GM19351 (cell line): ENCODE data around the gene FER1L5.
"Not testable (repeated sequence)": the region's sequence is repeated elsewhere in the genome, so short reads cannot be mapped to it uniquely, and the experiment has no call there.

Source experiments
- ATAC-seq: cut with Tn5 transposase; IDR thresholded peaks from one replicate; pipeline ENCODE4 v1.9.1; 2021; ENCODE audit warnings: mild to moderate bottlenecking, moderate library complexity; ENCODE audit not compliant: unreplicated experiment

Gene FER1L5

DNA sequence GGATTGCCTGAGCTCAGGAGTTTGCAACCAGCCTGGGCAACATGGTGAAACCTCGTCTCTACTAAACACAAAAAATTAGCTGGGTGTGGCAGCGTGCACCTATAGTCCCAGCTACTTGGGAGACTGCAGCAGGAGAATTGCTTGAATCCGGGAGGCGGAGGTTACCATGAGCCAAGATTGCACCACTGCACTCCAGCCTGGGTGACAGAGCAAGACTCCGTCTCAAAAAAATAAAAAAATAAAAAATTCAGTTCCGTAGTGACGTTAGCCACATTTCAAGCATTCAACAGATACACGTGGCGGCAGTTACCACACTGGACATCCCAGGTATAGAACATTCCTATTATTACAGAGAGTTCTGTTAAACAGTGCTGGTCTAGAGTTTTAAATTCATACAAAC is 8.9 kb upstream of the FER1L5 start:
- no peak for ATAC-seq

- ATAC-seq: no peak
Measured at GRCh38 chr2:96636551-96637171, 5.9 kb upstream of the FER1L5 start.

- peak; percentile 76 for ATAC-seq
Measured at GRCh38 chr2:96637385-96638143, 5.0 kb upstream of the FER1L5 start.

GRCh38 chr2:96638144-96639121 is 4.1 kb upstream of the FER1L5 start, which contains the start of gene KANSL3:
Gene KANSL3 (minus strand): TSS chr2:96638312. CDS start chr2:96637135, 1,177 bp downstream.
- peak; percentile 74 for ATAC-seq

DNA sequence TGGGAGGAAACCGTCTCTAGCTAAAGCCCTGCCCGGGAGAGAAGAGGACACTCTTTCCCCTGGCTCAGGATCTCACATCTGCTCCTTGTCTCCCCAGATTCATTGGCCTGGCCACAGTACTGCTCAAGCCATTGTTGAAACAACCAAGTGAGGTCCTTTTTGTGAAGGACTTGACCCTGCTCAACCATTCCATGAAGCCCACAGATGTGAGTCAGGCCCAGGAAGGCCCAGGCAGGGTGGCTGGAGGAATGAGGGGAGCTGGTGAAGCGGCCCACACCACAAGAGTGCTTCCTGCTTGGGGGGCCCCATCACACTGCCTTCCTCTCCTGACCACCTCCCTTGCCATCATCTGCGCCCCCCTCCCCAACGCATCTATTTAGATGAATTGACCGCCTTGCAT is 5.1 kb downstream of the FER1L5 start:
- no peak for ATAC-seq

GRCh38 chr2:96648306-96648930 is 5.9 kb downstream of the FER1L5 start:
- ATAC-seq: no peak

DNA sequence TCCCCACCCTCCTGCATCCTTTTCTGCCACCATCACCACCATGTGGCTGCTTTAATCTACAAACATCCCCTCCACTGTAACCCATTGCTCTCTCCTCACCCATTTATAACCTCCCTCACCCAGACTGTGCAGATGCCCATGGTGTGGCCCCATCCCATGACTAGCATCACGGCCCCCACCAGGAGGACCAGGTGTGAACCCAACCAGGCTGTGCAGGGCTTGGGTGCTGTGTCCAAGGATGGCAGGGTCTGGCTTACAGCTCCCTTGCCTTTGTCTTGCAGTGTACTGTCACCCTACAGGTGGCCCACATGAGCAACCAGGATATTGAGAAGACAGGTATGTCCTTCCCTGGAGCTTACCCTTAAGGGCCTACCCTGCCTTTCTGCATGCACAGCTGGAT is 6.8 kb downstream of the FER1L5 start:
- no peak for ATAC-seq

DNA sequence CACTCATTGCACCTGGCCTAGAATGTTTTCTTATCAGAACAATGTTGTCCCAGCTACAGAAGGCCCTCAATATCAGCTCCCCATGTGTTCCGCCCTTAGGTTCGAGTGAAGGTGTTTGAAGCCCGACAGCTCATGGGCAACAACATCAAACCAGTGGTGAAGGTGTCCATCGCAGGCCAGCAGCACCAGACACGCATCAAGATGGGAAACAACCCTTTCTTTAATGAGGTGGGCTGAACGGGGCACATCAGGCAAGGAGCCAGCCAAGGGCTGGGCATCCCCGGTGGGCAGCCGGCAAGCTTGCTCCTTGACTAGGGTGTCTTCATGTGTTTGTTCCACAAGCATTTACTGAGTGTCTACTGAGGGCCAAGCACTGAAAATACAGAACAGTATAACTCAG is 9.2 kb downstream of the FER1L5 start:
- ATAC-seq: no peak

DNA sequence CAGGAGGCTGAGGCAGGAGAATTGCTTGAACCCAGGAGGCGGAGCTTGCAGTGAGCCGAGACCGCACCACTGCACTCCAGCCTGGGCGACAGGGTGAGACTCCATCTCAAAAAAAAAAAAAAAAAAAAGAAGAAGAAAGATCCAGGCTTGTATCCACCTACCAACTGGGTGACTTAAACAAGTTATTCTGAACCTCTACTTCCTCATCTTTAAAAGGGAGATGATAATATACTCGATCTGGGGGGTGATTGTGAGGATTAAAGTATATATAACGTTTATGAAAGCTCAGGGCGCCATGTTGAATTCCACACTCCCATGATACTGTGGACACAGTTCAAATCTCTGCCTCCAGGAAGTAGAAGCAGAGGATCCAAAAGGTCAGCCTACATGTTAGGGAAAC is 12.2 kb downstream of the FER1L5 start:
- not testable (repeated sequence) for ATAC-seq

- no peak for ATAC-seq
Measured at GRCh38 chr2:96655526-96655925, 13.0 kb downstream of the FER1L5 start.

DNA sequence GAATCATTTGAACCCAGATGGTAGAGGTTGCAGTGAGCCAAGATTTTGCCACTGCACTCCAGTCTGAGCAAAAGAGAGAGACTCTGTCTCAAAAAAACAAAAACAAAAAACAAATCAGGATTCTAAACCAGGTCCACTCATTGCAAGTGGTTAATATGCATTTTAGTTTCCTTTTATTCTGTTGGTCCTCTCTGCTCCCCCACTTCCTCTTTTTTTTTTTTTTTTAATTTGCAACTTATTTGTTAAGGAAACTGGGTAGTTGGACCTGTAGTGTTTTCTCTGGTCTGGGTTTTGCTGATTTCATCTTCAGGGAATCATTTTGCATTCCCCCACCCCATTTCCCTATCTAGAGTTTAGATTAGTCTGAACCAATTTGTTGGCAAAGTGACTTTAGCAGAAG is 14.0 kb downstream of the FER1L5 start:
- no peak for ATAC-seq

GRCh38 chr2:96661324-96661723 is 18.8 kb downstream of the FER1L5 start:
- ATAC-seq: no peak

GRCh38 chr2:96662360-96662759 is 19.8 kb downstream of the FER1L5 start:
- no peak for ATAC-seq

- no peak for ATAC-seq
Measured at GRCh38 chr2:96663177-96663576, 20.6 kb downstream of the FER1L5 start.

GRCh38 chr2:96663829-96664228 is 21.3 kb downstream of the FER1L5 start:
- no peak for ATAC-seq

DNA sequence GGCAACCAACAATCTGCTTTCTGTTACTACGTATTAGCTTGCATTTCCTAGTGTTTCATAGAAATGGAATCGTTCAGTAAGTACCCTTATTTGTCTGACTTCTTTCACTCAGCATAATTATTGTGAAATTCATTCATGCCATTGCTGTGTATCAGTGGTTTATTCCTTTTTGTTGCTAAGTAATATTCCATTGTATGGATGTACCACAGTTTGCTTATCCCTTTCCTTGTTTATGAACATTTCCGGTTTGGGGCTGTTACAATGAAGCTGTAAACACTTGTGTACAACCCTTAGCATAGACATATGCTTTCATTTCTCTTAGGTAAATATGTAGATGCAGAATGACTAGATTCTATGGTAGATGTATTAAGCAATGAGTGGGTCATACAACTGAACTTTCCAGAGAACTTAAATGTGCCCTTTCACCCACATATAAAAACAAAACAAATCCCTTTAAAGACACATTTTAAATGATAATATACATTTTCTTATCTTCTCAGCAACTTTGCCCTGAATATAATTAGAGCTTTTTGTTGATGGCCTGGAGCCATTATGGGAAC is 21.9 kb downstream of the FER1L5 start:
- no peak for ATAC-seq

DNA sequence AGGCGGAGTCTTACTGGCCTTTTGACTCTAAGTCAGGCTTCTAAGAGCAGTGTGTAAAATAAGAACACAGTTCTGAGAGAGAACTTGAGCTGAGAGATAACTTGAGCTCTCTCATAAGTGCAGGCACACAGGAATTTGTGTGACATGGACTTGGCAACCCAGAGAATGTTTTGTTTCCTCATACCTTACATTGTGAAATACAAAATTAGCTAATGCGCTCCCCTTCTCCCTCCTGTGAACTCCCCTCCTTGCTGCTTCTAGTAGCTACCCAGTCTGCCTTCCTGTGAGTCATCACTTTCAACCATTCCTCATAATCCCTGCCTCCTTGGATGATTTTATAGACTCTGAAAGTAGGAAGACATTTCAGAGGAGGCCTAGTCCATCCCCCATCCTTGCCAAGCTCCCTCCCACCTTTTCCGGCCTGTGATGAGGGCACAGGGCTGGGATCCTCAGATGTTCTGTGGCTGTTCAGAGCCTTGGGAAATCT is 22.6 kb downstream of the FER1L5 start:
- ATAC-seq: no peak

- ATAC-seq: not testable (repeated sequence)
Measured at GRCh38 chr2:96665717-96666116, 23.2 kb downstream of the FER1L5 start.

DNA sequence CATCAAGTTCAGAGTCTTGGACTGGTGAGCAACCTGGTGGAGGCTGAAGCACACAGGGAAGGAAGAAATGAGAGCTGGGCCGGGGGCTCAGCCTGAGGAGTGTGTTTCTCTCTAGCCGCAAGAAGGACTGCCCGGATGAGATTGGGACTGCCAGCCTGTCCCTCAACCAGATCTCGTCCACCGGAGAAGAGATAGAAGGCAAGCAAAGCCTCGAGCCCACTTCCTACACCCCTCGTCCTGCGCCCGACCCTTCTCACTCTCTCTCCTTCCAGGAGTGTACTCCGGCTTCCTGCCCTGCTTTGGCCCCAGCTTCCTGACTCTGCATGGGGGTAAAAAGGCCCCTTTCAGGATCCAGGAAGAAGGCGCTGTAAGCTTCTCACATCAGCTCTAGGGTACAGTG is 26.2 kb downstream of the FER1L5 start:
- no peak for ATAC-seq

DNA sequence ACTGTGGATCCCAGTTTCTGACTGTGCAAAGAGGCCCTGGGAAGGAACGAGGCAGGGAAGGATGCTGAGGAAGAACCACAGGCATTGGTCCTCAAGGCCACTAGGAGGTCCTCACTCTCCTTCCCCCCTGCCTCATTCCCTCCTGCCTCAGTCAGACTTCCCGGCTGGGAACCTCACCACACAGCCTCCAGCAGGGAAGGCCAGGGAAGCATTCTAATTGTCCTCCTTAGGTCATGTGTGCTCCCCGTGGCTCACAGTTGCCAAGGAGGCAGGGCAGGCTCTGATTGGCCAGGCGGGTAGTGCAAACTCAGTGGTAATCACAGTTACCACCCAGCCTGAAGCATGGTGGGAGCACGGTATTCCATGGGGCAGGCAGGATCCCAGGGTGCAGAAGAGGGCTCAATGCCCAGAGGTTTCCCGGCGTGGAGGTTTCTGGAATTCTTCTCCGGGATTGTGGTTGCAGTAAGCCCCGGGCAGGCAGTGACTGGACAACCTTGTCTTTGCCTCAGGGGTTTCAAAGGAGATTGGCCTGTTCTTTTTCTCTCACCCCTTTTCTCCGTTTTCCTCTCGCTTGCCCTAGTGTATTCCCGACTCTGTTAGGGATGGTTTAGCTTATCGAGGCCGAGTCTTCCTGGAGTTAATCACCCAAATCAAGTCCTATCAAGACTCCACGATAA is 27.1 kb downstream of the FER1L5 start:
- ATAC-seq: no peak
